Epithelial cell of esophagus (primary cell): Measurements from ENCODE around the gene NFE2.
A peak's percentile ranks its signal among the peaks of the same experiment; 100 is the strongest.

Experiments used
- DNase-seq: peaks from one replicate; pipeline ENCODE4 v3.0.0; 2010; ENCODE audit warnings: low read depth
- H3K4me3 ChIP-seq: 2 replicates; pipeline ENCODE4 v1.5.1; 2011; ENCODE audit warnings: mild to moderate bottlenecking, low read length, control low read depth
- TF ChIP-seq, protein P1 (sequence below): IDR thresholded peaks from 2 replicates; pipeline ENCODE4 v1.5.1; 2011; ENCODE audit warnings: low read depth, mild to moderate bottlenecking, low read length, control low read depth, inconsistent platforms; ENCODE audit not compliant: insufficient read depth; ENCODE audit errors: missing control alignments

The NFE2 gene

GRCh38 chr12:54300732-54301427 lies at the start of gene NFE2:
NFE2 (minus strand) TSS chr12:54301015; CDS start chr12:54295248, 5,767 bp downstream.
- peak; percentile 85 for DNase-seq
- H3K4me3 ChIP-seq, result no peak within 1 kb of the TSS
- TF ChIP-seq, protein P1, sequence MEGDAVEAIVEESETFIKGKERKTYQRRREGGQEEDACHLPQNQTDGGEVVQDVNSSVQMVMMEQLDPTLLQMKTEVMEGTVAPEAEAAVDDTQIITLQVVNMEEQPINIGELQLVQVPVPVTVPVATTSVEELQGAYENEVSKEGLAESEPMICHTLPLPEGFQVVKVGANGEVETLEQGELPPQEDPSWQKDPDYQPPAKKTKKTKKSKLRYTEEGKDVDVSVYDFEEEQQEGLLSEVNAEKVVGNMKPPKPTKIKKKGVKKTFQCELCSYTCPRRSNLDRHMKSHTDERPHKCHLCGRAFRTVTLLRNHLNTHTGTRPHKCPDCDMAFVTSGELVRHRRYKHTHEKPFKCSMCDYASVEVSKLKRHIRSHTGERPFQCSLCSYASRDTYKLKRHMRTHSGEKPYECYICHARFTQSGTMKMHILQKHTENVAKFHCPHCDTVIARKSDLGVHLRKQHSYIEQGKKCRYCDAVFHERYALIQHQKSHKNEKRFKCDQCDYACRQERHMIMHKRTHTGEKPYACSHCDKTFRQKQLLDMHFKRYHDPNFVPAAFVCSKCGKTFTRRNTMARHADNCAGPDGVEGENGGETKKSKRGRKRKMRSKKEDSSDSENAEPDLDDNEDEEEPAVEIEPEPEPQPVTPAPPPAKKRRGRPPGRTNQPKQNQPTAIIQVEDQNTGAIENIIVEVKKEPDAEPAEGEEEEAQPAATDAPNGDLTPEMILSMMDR, result no peak

- no peak overlapping the region for H3K4me3 ChIP-seq
- TF ChIP-seq, protein P1, result no peak
- DNase-seq, result no peak
Measured at GRCh38 chr12:54349679-54350078, 48.9 kb upstream of the NFE2 start.

DNA sequence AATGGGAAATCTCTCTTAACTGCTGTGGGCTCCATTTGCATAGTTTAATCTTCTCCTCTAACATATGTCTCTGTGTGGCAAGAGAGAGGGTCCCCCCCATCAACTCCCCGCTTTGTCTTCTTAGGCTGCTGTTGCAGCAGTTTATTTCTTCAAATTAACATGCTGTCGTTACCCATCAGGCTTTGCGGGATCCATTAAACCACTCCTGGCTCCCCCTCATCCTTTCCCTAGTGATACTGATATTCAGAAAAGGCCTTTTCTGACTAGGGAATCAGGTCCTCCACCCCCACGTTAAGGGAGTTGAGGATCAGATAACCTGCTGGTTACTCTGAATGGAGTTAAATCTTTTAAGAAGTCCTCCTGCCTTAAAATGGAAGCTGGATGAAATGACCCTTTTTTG lies 48.2 kb upstream of the NFE2 start:
- DNase-seq, result no peak
- TF ChIP-seq, protein P1, result no peak
- no peak overlapping the region for H3K4me3 ChIP-seq

GRCh38 chr12:54341378-54342300 lies 40.8 kb upstream of the NFE2 start:
- no peak overlapping the region for H3K4me3 ChIP-seq

GRCh38 chr12:54340846-54341245 lies 40.0 kb upstream of the NFE2 start:
- H3K4me3 ChIP-seq, result no peak overlapping the region
- TF ChIP-seq, protein P1, result no peak
- no peak for DNase-seq

More at GRCh38 chr12:54341378-54342300, 40.8 kb upstream of the NFE2 start:
- TF ChIP-seq, protein P1, result no peak
- no peak for DNase-seq

- TF ChIP-seq, protein P1, result no peak
- no peak overlapping the region for H3K4me3 ChIP-seq
- no peak for DNase-seq
Measured at GRCh38 chr12:54338698-54339296, 38.0 kb upstream of the NFE2 start.
